BE2C (cell line): ENCODE data around the gene APOBEC2.

ENCODE experiments used
- DNase-seq: peaks from one replicate; pipeline ENCODE4 v3.0.0-alpha.2; 2020
- H3K27me3 ChIP-seq: fragments of 250-450 bp; sonication (Bioruptor Pico); 2 replicates; pipeline ENCODE4 v1.5.1; 2020; ENCODE audit warnings: mild to moderate bottlenecking
- H3K36me3 ChIP-seq: fragments of 250-450 bp; sonication (Bioruptor Pico); 2 replicates; pipeline ENCODE4 v1.5.1; 2020; ENCODE audit warnings: mild to moderate bottlenecking
- H3K4me1 ChIP-seq: fragments of 250-450 bp; sonication (Bioruptor Pico); 2 replicates; pipeline ENCODE4 v1.5.1; 2020
- H3K4me3 ChIP-seq: 2 replicates; pipeline ENCODE4 v1.5.1; 2011; ENCODE audit warnings: low read depth, low read length
- H3K9me3 ChIP-seq: fragments of 250-450 bp; sonication (Bioruptor Pico); 2 replicates; pipeline ENCODE4 v1.5.1; 2020
- TF ChIP-seq, protein P1 (sequence below): IDR thresholded peaks from 2 replicates; pipeline ENCODE4 v1.5.1; 2012; ENCODE audit warnings: mild to moderate bottlenecking, low read depth, low read length

Gene APOBEC2

GRCh38 chr6:41075651-41076626 lies 22.9 kb downstream of the APOBEC2 start:
- no peak for DNase-seq
- peaks cover 22% of the 10 kb centered on the region for H3K36me3 ChIP-seq
- no peaks in the 10 kb centered on the region; the same call in none of the 2 replicates for H3K4me1 ChIP-seq
- no peak overlapping the region for H3K4me3 ChIP-seq
- no peaks in the 10 kb centered on the region for H3K9me3 ChIP-seq
- H3K27me3 ChIP-seq, result no peaks in the 10 kb centered on the region
- TF ChIP-seq, protein P1, sequence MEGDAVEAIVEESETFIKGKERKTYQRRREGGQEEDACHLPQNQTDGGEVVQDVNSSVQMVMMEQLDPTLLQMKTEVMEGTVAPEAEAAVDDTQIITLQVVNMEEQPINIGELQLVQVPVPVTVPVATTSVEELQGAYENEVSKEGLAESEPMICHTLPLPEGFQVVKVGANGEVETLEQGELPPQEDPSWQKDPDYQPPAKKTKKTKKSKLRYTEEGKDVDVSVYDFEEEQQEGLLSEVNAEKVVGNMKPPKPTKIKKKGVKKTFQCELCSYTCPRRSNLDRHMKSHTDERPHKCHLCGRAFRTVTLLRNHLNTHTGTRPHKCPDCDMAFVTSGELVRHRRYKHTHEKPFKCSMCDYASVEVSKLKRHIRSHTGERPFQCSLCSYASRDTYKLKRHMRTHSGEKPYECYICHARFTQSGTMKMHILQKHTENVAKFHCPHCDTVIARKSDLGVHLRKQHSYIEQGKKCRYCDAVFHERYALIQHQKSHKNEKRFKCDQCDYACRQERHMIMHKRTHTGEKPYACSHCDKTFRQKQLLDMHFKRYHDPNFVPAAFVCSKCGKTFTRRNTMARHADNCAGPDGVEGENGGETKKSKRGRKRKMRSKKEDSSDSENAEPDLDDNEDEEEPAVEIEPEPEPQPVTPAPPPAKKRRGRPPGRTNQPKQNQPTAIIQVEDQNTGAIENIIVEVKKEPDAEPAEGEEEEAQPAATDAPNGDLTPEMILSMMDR, result no peak

DNA sequence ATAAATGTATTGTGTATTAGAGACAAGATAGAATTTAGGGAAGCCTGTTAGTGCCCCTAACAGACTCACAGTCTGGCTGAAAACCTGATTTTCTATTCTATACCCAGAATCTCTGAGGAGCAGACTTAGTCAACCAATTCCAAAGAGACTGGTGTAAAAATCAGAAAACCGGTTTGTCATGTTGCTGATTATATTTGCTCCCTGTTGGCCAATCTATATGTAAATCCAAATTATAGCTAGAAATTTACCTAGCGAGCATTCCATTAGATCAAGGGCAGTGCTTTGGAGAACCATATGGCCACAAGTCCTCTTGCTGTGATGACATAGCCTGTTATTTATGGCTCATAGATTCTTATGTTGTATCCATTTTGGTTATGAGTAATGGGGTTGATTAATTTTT lies 24.5 kb downstream of the APOBEC2 start:
- DNase-seq, result no peak
- no peaks in the 10 kb centered on the region; the same call in none of the 2 replicates for H3K4me1 ChIP-seq

GRCh38 chr6:41078101-41078500 lies 25.1 kb downstream of the APOBEC2 start:
- peaks cover 30% of the 10 kb centered on the region for H3K36me3 ChIP-seq

More for the DNA sequence above, 24.5 kb downstream of the APOBEC2 start:
- TF ChIP-seq, protein P1, result no peak
- Histone ChIP-seq H3K36me3 (peaks cover 24% of the 10 kb centered on the region), H3K4me3 (no peak overlapping the region), H3K27me3 (no peaks in the 10 kb centered on the region), H3K9me3 (no peaks in the 10 kb centered on the region)

DNA sequence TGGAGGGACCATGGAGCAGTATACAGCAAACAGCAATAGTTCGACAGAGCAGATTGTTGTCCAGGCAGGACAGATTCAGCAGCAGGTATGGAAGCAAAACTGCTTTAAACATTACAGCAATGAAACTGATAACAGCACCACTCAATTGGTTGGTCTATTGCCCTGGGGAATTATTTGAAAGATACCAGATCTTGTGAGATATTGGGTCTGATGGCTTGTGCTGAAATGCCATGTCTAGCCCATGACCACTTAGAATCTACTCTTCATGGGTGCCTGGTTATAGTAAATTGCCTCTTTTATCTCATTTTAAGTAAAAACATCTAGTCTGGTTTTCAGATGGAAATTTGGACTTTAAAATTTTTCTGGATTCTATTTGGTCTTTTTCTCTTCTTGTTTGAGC lies 26.1 kb downstream of the APOBEC2 start:
- Histone ChIP-seq H3K4me3 (no peak overlapping the region), H3K4me1 (no peaks in the 10 kb centered on the region; the same call in none of the 2 replicates), H3K27me3 (no peaks in the 10 kb centered on the region), H3K36me3 (peaks cover 39% of the 10 kb centered on the region), H3K9me3 (no peaks in the 10 kb centered on the region)
- TF ChIP-seq, protein P1, result no peak
- DNase-seq, result no peak

More at GRCh38 chr6:41078101-41078500, 25.1 kb downstream of the APOBEC2 start:
- H3K4me1 ChIP-seq, result no peaks in the 10 kb centered on the region; the same call in none of the 2 replicates
- H3K4me3 ChIP-seq, result no peak overlapping the region
- no peaks in the 10 kb centered on the region for H3K9me3 ChIP-seq
- H3K27me3 ChIP-seq, result no peaks in the 10 kb centered on the region
- no peak for DNase-seq
- TF ChIP-seq, protein P1, result no peak

DNA sequence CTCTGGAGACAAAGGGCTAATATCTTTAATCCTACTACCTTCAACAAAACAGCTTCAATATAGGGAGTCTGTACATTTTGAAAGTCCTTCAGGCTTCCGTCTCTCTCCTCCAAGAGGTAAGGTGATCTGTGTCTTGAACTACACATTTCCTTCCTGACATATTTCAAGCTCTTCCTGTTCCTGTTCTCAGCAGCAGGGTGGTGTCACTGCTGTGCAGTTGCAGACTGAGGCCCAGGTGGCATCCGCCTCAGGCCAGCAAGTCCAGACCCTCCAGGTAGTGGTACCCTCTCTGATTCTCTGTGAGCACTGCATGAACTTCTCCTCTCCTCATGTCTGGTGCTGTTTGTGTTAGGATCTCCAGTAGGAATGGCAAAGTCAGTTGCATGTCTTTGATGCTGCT lies 27.6 kb downstream of the APOBEC2 start:
- no peak overlapping the region for H3K4me3 ChIP-seq
- no peaks in the 10 kb centered on the region for H3K4me1 ChIP-seq
- peaks cover 54% of the 10 kb centered on the region for H3K36me3 ChIP-seq
- DNase-seq, result no peak
- no peaks in the 10 kb centered on the region for H3K9me3 ChIP-seq
- H3K27me3 ChIP-seq, result no peaks in the 10 kb centered on the region
- TF ChIP-seq, protein P1, result no peak

- H3K4me3 ChIP-seq, result no peak overlapping the region
- no peaks in the 10 kb centered on the region for H3K27me3 ChIP-seq
- H3K36me3 ChIP-seq, result peaks cover 74% of the 10 kb centered on the region
- TF ChIP-seq, protein P1, result no peak
- no peak for DNase-seq
- H3K9me3 ChIP-seq, result no peaks in the 10 kb centered on the region
- no peaks in the 10 kb centered on the region for H3K4me1 ChIP-seq
Observed at GRCh38 chr6:41083072-41083471, 30.1 kb downstream of the APOBEC2 start.
